ENCODE results near the gene SRRT.

GRCh38 chr7:100855515-100855914 is 19.4 kb upstream of the SRRT start:
- TF ChIP-seq EP300 (IDR thresholded peaks at IDR 0.05) (no peak), CTCF (IDR thresholded peaks at IDR 0.05) (no peak), POLR2A (IDR thresholded peaks at IDR 0.05) (no peak)

Measured in tibial nerve (tissue), 4 donors.